Thoracic aorta (tissue), 2 donors: Measurements from ENCODE around the gene ZNF407. TPM values are rescaled to one million over a fixed set of nuclear protein-coding genes. Genes with fewer than 3 reads are reported as not detected.
A peak's percentile ranks its signal among the peaks of the same experiment; 100 is the strongest.

ENCODE experiments used
- ATAC-seq: fragments of 150-250 bp; one replicate; pipeline ENCODE4 v1.8.0; 2017; ENCODE audit warnings: low read depth; ENCODE audit not compliant: insufficient number of reproducible peaks, low FRiP score
- DNase-seq: peaks from one replicate; pipeline ENCODE4 v3.0.0-alpha.2; 2020; ENCODE audit warnings: low spot score
- H3K27ac ChIP-seq, 2 donors: fragments of 200-600 bp; sonication (generic); 1 replicate in 1 of 2; 2 replicates in 1 of 2; pipeline ENCODE4 v1.5.1; 2016; ENCODE audit warnings: mild to moderate bottlenecking in 2 of 2, moderate library complexity in 2 of 2
- H3K27me3 ChIP-seq: fragments of 200-600 bp; sonication (generic); replicated peaks from 2 replicates; pipeline ENCODE4 v1.6.0; 2016; ENCODE audit warnings: mild to moderate bottlenecking; ENCODE audit not compliant: insufficient read depth
- H3K36me3 ChIP-seq: fragments of 200-600 bp; sonication (generic); one replicate; pipeline ENCODE4 v1.5.1; 2016
- H3K4me1 ChIP-seq, 2 donors: fragments of 200-600 bp; sonication (generic); 1 replicate in 1 of 2; 2 replicates in 1 of 2; pipeline versions ENCODE4 v1.5.1 to v1.6.0; 2016; ENCODE audit warnings: low read depth in 2 of 2, mild to moderate bottlenecking in 1 of 2; ENCODE audit not compliant: control insufficient read depth in 1 of 2
- H3K4me3 ChIP-seq: fragments of 200-600 bp; sonication (generic); 2 replicates; pipeline ENCODE4 v1.5.1; 2016; ENCODE audit warnings: mild to moderate bottlenecking
- H3K9me3 ChIP-seq: fragments of 200-600 bp; sonication (generic); 2 replicates; pipeline ENCODE4 v1.5.1; 2016
- total RNA-seq, 2 donors: library from RNA; depleted of rRNA; stranded (reverse); fragments of >200 nt; gene quantifications; one replicate each; pipeline versions ENCODE4 v1.1.0 to v1.2.3, GENCODE V29; 2016
- TF ChIP-seq, protein P1 (sequence below): fragments of 200-600 bp; sonication (generic); IDR thresholded peaks from one replicate; pipeline ENCODE4 v1.5.1; 2019; ENCODE audit warnings: antibody characterized with exemption

Gene ZNF407
- total RNA-seq, 2 donors from 2014 or later = 18.7 to 26.7 TPM

- no peak overlapping the region for H3K27ac ChIP-seq
- H3K4me1 ChIP-seq = no peaks in the 10 kb centered on the region
- TF ChIP-seq, protein P1, sequence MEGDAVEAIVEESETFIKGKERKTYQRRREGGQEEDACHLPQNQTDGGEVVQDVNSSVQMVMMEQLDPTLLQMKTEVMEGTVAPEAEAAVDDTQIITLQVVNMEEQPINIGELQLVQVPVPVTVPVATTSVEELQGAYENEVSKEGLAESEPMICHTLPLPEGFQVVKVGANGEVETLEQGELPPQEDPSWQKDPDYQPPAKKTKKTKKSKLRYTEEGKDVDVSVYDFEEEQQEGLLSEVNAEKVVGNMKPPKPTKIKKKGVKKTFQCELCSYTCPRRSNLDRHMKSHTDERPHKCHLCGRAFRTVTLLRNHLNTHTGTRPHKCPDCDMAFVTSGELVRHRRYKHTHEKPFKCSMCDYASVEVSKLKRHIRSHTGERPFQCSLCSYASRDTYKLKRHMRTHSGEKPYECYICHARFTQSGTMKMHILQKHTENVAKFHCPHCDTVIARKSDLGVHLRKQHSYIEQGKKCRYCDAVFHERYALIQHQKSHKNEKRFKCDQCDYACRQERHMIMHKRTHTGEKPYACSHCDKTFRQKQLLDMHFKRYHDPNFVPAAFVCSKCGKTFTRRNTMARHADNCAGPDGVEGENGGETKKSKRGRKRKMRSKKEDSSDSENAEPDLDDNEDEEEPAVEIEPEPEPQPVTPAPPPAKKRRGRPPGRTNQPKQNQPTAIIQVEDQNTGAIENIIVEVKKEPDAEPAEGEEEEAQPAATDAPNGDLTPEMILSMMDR = no peak
- no peak for DNase-seq
- no peak for ATAC-seq
- H3K36me3 ChIP-seq = no peaks in the 10 kb centered on the region
- no peaks in the 10 kb centered on the region for H3K27me3 ChIP-seq
- H3K4me3 ChIP-seq = no peak overlapping the region
- H3K9me3 ChIP-seq = no peaks in the 10 kb centered on the region
Observed at GRCh38 chr18:74996055-74996454, 398.4 kb downstream of the ZNF407 start.

DNA sequence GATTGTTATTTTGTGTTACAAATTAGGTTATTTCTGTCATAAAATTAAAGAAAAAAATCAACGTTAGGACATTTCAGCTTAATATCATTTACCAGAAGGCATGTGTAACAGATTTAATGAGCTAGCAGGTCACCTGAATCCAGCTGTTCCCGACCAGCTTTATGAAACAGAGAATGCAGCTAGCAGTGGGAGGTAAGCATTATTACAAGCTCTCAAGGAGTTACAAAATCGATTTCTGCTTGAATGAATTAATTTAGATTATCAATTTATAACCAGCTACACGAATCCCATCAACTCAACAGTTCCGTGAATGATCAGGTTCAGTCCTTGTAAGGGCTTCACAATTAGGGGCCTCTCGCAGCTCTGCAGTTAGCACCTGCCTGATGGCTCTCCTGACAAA is 399.3 kb downstream of the ZNF407 start:
- no peaks in the 10 kb centered on the region for H3K9me3 ChIP-seq
- ATAC-seq (no peak), DNase-seq (no peak)
- H3K27ac ChIP-seq = no peak overlapping the region
- H3K36me3 ChIP-seq = no peaks in the 10 kb centered on the region
- H3K4me3 ChIP-seq = no peak overlapping the region
- TF ChIP-seq, protein P1 = no peak
- peaks cover 0 to under 1% of the 10 kb centered on the region in 2 donors for H3K4me1 ChIP-seq
- no peaks in the 10 kb centered on the region for H3K27me3 ChIP-seq

GRCh38 chr18:75000920-75001319 is 403.2 kb downstream of the ZNF407 start:
- ATAC-seq = no peak
- peaks cover 4 to 32% of the 10 kb centered on the region in 2 donors for H3K4me1 ChIP-seq
- DNase-seq = no peak

DNA sequence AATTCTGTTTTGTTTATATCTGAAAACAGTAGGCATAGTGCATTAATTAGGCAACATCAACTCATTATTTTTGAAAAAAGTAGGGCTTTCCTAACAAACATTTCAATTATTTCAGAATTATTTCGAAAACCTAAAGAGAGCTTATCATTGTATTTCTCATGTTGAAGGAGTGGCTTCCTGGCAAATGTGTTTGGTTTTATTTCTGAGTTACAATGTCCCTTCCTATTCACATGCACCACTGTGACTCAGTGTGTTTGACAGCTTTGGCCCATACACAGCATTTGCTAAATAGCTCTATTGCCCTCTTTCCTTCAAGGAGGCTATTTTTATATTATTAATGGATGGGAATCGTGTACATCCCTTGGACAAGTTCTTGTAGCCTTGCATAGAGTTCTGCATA is 405.4 kb downstream of the ZNF407 start:
- ATAC-seq (peak; percentile 82), DNase-seq (no peak)
- TF ChIP-seq, protein P1 = no peak
- Histone ChIP-seq H3K27ac (peak overlapping the region; percentile 55 to 62), H3K27me3 (no peaks in the 10 kb centered on the region), H3K9me3 (no peaks in the 10 kb centered on the region), H3K36me3 (no peaks in the 10 kb centered on the region), H3K4me3 (no peak overlapping the region), H3K4me1 (peaks cover 4 to 32% of the 10 kb centered on the region in 2 donors)

More at GRCh38 chr18:75000920-75001319, 403.2 kb downstream of the ZNF407 start:
- H3K36me3 ChIP-seq = no peaks in the 10 kb centered on the region
- H3K4me3 ChIP-seq = no peak overlapping the region
- H3K9me3 ChIP-seq = no peaks in the 10 kb centered on the region
- TF ChIP-seq, protein P1 = no peak
- no peaks in the 10 kb centered on the region for H3K27me3 ChIP-seq
- no peak overlapping the region for H3K27ac ChIP-seq

DNA sequence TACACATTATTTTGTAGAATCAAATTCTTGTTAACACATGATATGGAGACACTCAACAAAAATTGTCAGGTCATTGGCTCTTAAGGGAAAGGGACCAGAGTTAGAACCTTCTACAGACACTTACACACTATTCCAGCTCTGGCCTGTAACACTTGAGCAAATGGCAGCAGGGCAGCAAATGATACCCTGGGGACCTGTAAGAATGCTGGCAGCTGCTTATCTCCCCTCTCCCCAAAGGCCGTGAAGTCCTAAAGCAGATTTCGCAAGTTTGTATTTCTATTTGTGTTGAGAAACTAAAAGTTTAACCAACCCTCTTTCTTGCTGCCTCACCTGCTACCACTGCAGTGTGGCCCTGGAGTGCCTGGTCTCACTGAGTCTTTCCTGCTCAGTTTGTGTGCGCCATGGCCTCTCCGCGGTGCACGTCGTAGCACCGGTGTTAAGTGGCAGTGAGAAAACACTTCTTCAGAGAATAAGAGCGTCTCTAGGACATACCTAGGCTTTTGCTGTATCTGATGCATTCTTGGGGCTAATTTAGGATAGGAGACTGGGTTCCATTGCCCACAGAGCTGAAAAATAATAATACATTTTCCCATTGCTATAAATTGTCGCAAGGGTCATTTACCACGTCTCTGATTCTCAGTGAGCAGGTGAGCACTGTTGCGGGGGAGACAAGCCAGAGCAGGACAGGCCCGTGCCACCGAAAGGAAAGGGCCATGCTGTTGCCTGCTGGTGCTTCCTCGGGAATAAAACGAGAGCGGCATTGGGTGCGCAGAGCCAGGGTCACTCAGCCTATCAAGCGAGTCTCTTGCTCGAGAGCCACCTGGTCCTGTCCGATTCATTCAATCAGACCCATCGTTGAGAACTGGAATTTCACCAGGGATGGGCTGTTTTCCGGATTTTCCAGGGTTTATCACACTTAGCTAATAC is 406.4 kb downstream of the ZNF407 start:
- Histone ChIP-seq H3K27me3 (no peaks in the 10 kb centered on the region), H3K9me3 (no peaks in the 10 kb centered on the region), H3K4me1 (peaks cover 4 to 32% of the 10 kb centered on the region in 2 donors), H3K36me3 (no peaks in the 10 kb centered on the region), H3K4me3 (no peak overlapping the region), H3K27ac (peak overlapping the region; percentile 55 to 62)
- ATAC-seq (no peak), DNase-seq (no peak)
- TF ChIP-seq, protein P1 = no peak
